Astrocyte of the hippocampus (primary cell): ENCODE measurements around the gene DENND1A.
"Not testable (repeated sequence)": the region's sequence is repeated elsewhere in the genome, so short reads cannot be mapped to it uniquely, and the experiment has no call there.

ENCODE experiments used
- DNase-seq: peaks from one replicate; pipeline ENCODE4 v3.0.0; 2011; ENCODE audit warnings: low read depth, low spot score

The DENND1A gene

DNA sequence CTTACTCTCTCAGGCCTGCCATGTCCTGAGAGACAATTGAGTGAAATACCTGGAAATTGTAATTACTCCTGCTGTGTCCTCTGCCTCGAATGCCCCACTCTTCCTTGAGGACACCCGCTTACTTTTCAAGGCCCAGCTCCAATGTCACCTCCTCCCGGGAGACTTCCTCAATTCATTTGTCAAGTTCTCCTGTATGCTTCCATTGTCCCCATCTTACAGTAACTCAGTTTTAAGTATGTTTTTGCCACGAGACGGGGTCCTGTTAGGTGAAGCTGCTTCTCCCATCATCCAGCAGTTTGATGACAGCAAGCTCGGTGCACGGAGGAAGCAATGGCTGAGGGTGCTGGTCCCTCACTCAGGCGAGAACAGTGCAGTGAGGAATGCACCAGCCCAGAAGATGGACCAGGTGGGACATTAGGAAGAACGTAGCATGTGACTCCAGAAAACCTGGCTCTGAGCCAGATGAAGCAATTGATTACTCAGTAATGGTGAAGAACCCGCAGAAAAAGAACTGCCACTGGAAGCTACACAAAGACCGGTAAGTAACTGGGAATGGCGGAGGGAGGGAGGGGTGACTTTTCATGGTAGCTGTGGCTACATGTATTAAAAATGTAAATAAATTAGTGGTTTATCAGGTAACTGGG lies 274.8 kb downstream of the DENND1A start:
- no peak for DNase-seq

DNA sequence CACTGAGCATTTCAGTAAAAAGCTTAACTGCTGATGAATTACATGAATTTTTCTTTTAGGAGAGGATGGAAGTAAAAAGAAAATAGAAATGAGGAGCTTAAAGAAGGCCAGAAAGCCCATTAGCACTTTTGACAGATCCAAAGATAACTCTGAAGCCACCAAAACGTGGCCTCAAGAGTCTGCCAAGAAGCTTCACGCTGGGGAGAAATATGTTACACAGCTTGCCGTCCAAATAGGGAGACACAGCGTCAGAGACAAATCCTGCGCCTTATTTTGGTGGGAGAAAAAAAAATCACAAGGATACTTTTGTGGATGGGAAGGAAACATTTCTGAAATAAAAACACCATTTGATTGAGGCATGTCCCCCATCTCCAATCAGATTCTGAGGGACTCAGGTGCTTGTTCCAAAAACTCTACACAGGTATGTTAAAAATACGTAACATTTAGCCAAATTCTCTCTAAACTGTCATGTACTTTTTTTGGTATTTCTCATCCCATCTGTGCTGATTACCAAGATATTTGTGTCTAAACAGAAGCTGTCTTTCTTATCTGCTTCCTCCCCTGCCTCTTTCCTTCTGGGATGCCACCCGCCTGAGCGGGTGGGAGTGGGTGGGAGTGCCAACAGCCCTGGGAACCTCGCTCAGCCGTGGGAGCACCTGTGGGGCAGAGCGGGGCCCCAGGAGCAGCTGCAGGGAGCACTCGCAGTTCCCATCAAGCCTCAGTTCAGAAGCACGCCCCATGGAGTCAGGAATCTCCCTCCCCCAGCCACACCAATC lies 275.5 kb downstream of the DENND1A start:
- no peak for DNase-seq

DNA sequence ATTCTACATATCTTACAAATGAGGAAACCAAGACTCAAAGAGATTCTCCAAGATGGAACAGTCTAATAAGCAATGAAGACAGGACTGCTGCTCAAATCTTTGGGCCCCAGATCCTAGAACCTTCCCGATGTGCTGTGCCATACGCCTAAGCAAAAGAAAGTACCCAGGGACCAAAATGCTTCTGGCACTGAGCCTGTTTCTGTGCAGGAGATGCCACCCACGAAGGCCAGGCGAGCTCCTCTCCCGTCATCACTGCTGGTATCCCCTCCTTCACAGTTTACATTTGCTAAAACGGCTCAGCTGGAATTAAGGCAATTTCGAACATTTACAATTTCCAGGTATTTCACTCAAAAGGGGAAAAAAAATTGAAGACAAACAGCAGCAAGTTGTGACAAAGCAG lies 277.5 kb downstream of the DENND1A start:
- no peak for DNase-seq

DNA sequence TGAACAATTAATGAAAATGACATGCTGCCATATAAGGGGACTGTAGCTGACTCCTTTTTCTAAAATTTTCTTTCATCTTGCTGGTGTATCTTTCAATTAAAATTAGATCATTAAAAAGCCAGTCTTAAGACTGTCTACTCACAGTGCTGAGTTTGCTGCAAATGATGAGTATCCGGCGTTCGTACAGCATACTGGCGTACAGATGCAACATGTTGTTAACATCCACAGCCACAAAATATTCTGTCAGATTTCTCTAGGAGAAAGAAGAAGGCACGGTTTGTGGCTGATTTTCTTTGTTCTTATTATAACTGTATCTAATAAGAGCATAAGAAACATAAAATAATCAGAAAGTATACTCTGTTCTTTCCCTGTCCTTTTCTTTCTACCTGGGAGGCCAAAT lies 278.1 kb downstream of the DENND1A start:
- no peak for DNase-seq

DNA sequence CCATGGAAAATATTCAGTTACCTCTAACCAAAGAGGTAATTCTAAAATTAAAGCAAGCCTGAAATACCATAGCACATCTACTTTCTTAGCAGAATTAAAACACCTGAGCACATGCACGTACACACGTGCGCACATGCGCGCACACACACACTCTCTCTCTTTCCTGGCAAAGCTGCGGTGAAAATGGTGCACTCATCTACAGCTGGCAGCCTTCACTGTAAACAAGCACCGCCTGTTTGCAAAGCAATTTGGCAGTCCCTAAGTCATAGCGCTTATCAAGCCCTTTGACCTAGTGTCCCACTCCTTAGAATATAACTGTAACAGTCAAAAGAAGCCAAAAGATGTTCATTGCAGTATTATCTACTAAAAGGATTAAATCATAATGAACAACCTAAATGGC lies 278.7 kb downstream of the DENND1A start:
- DNase-seq: no peak

DNA sequence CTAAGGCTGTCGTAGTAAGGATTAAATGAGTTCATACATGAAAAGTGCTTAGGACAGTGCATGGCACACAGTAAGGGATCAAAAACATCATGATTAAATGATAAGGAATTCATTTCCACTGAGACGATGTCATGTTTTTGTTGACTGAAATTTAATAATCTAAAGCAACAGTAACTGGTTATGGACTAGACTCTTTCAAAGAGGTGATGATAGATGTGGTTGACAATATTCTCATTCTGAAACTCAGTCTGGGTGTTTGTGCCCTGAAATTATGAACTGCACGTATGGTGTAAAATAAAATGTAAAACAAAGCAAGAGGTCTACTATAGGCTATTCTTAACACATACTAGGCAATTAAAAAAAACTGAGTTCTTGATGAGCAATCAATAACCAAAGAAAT lies 280.0 kb downstream of the DENND1A start:
- no peak for DNase-seq

DNA sequence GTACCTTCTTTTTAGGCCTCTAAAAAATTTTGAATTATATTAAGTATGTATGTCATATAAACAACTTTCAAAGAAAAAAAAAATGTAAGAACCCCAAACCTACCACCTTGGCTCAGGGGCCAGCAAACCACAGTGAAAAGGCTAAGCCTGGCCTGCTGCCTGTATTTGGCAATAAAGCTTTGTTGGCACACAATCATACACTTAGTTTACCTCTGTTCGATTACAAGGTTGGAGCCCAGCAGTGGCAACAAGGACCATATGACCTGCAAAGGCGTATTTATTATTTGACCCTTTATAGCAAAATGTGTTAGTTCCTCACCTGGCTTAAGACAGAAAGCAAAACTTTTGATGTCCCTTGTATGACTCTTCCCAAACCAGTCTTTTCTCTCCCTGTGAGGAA lies 282.8 kb downstream of the DENND1A start:
- no peak for DNase-seq

DNA sequence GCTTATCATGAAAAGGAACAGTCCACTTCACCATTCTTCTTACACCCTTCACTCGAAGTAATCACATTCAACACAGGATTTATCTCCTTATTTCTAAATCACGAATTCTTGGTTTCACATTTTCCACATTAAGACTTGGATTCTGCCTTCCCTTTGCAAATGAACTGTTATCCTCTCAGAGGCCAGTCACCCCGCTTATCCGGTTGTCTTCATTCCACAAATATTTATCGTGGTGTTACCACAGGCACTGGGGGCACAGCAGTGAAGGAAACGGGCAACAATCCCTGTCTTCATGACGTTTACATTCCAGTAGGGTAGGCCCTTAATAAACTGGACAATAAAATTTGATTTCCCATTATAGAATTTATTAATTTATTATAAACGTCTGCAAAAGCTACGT lies 284.2 kb downstream of the DENND1A start:
- DNase-seq: no peak

DNA sequence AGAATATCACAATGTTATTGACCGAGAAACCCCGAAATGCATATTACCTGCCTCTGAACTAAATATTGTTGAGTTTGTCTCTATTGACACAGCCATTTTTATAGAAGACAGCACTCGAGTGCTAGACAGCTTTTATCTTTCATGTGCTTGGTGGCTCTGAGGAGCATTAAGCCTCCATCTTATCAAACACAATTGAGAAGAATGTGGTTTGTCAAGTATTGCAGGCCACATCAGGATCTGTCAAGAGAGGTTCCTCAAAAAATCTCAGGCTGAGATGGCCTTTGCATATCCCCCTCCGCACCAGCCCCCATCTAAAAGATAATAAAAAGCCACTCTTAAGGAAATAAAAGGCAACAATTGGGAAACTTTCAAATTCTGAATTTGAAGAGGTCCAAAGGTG lies 284.8 kb downstream of the DENND1A start:
- no peak for DNase-seq

DNA sequence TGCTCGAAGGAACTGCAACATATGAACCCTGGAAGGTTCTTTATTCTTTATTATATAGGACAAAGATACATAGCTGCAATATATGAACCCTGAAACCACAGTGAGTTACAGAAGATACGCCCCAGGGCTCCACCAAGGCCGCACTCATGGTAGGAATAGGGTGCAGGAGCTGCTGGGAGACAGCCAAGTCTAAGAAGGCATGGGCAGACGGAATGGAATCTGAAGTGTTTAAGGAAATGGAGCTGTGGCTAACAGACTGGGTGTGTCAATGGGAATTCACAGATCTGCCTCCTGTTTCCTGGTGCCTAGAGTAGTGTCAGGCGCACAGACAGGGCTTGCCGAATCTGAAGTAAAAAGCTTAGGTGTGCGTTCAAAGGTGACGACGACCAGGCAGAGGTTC lies 286.4 kb downstream of the DENND1A start:
- no peak for DNase-seq

DNA sequence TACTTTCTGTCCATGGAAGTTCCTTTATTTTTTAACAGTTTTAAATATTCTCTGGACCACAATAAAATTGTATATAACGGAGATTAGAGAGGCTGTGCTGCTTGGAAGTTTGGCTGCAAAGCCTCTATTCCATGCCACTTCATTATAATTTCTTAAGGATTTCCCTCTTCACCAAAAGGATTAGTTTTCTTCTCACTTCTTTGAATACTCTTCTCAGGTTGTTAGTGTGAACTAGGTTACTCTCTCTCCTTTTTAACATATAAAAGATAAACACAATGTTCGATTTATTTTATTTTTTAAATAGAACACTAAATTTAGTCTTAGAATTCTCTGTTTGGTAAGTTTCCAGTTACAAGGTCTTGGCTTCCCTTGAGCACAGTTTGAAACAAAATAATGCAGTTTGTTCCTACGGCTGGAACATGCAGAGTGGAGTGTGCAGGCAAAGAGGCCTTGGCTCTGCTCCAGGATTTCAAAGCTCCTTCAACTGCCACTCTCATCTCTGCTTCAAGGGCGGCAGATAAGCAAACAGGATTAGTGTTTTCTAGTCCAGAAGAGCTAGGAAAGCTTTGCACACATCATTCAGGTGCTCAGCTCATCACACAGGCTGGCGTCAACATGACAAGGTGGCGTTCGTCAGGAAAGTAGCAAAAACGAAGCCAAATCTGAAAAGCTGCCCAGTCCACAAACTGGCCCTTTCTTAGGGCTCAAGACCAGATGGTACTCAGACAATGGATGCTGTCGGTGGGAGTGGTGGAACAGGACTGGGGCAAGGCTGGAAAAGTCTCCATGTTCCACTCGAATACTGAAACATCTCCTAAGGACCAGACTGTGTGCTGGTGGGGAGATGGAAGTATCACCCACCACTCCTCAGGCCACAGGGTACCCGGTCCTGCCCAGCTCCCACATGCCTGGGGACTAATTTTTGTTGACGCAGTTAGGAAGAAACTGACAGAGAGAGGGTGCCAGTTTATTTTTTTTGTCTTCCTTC lies 287.3 kb downstream of the DENND1A start:
- peak; percentile 85 for DNase-seq

DNA sequence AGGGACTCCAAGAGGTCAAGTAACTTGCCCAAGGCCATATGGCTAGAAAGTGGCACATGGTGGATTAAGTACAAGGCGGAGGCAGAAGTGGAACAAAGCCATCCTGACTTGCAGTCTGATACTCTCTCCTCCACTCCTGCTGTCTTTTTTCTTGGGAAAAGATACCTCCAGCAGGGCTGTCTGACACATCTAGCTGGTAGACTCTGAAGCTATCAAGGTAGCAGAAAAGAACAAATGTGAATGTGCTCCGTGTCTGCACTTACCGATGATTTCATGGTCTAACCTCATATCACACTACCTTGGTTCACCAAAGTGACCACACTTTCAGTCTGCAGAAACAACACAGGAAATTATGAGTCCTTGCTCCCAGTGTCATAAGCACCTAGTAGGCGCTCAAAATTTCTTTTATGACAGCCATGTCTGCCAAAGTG lies 289.1 kb downstream of the DENND1A start:
- DNase-seq: no peak

DNA sequence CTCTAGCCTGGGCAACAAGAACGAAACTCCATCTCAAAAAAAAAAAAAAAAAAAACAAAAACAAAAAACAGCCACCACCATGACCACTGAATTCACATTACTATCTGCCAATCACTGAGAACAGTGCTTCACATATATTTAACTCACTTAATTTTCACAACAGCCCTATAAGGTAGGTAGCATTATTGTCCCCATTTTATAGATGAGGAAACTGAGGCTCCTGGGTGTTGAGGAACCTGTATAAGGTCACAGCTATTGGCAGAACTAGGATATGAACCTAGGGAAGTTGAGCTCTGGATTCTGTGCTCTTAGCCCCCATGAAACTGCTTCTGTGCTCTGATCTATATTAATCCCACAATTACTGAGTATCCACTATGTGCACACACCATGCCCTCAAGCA lies 290.2 kb downstream of the DENND1A start:
- no peak for DNase-seq

DNA sequence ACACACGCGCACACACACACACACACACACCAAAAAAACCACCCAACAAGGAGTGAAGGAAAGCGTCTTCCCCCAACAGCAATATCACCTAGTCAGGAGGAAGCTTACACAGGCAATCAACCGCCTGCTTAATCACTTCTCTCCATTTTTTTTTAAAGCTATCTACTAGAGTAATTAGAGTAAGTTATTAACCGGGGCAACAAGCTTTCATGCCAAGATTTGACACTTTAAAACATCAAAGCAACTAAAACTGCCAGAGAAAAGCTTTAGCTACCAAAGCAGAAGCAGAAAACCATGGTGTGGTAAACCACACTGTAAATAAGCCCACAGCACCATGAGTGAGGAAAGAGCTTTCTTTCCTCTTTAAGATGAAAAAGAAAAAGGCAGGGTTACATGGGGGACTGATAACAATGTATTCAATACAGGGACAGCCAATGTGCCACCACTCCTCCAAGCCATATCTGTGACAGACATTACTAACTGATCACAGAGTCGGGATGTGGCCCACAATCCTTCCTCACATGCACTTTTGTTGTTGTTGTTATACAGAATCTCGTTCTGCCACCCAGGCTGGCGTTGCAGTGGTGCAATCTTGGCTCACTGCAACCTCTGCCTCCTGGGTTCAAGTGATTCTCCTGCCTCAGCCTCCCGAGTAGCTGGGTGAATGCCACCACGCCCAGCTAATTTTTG lies 291.8 kb downstream of the DENND1A start:
- DNase-seq: peak; percentile 79

DNA sequence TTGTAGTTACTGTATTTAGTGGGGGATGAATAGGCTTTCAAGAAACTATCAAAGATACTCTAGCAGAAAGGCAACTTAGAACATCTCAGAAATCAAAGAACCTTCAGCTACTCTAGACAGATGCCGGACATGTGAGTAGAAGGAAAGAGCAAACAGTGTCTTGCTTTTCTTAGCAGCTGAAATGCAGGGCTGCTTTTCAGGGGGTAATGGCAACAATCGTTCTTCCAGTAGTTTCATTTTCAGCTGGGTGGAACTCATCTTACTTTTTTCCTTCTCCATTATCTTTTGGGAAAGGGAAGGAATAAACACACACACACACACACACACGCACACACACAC lies 292.4 kb downstream of the DENND1A start:
- DNase-seq: peak; percentile 66

DNA sequence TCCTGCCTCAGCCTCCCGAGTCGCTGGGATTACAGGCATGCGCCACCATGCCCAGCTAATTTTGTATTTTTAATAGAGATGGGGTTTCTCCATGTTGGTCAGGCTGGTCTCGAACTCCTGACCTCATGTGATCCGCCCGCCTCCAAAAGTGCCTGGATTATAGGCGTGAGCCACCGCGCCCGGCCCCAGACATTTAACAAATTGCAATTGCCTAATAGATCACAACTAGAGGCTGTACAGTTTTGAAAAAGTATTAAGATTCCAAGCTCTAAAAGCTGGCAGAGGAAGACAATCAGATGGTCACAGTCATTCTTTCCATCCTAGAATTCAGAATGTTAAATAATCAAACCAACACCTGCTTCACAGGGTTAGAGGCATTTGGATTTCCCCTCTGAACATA lies 293.1 kb downstream of the DENND1A start:
- DNase-seq: not testable (repeated sequence)

DNA sequence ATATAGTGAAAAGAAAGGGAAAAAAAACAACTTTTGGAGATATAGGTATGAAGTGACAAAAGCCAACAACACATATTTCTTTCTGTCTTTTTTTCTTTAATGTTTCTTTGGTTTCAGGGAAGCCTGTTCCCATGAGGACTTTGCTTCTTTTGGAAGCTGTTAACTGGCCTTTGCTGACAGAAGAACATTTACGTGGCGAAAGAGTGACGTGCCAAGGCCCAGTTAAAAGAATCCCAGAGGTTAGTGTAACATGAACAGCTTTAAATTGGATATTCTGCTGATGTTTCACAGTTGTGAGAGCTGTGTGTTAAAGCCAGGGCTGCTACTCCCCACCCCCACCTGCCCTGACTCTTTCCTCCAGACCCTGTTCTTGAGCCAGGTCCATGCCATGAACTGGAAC lies 298.1 kb downstream of the DENND1A start:
- DNase-seq: no peak

DNA sequence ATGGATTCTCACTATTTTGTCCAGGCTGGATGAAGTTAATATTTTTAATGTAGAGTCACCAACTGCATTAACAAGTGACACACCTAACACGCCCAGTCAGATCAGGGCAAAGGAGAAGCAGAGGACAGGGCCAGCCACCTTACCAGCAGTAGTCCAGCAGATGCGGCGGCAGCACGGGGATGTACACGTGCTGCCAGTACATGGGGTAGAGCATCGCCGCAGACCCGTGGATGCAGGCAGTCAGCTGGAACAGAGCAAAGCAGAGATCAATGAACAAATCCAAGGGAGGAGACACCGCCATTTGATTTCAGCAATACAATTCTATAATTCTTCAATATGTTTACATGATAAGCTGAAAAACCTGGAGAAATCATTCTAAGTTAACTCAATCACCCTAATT lies 299.7 kb downstream of the DENND1A start:
- DNase-seq: no peak

DNA sequence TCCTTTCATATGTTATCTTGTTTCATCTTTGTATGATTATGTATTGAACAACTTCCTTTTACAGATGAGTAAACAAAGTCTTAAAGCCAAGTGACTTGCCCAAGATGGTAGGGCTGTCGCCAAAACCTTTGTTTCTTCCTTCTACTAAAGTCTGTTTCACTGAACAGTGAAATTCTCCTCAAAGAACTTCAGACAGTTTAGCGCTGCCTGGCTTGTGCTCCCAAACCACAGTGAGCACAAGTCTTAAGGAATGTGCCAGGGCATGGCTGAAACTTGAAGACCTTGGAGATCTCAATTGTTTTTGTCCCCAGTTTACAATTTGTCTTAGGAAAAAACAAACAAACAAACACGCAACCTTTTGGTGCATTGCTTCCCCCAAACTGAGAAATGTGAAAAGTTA lies 300.4 kb downstream of the DENND1A start:
- peak; percentile 73 for DNase-seq

DNA sequence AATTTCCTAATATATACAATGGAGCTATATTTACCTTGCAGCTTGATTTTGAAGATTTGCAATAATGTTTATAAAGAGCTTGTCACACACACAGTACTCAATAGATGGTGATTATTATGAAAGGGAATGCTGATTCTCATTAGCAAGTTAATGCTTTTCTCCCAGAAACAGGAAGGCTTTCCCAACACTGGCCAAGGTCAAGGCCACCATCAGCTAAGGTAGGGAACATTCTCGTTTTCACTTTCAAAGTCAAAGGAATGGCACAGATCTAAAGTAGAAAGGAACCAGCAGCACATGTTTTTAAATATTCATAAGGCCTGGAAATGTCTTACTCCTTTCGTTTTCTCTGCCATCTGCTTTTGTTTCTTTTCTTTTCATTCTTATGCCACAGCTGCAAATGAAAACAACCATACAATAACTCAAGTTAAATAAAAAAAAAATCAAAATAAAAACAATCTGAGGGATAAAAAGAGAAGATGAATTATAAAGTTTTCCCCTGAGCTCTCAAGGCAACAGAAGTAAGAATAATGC lies 307.1 kb downstream of the DENND1A start:
- no peak for DNase-seq

DNA sequence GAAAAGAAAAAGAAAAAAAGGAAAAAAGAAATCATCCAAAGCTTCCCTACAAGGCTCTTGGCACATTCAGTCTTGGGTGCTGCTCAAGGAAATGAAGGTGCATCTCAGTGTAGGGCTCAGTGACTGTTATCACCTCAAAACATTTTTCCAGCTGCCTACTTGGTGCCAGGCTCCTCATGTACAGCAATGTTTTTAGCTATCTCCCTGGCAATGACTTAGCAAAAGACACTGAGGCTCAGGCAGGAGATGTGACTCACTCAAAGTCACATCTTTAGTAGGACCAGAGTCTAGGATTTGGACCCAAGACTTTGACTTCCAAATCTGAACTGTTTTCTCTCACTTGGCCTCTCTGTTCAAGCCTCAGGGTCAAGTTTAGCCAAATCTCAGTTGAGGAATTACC lies 309.7 kb downstream of the DENND1A start:
- DNase-seq: no peak
